Activated CD8-positive, alpha-beta memory T cell treated with anti-CD3 and anti-CD28 coated beads for 36 hours (primary cell): Measurements from ENCODE around the gene ENTREP3. TPM values are rescaled to one million over a fixed set of nuclear protein-coding genes. Genes with fewer than 3 reads are reported as not detected.
"Not testable (repeated sequence)": the region's sequence is repeated elsewhere in the genome, so short reads cannot be mapped to it uniquely, and the experiment has no call there.

ENCODE experiments used
- CTCF ChIA-PET: fragments of 350-600 bp; sonication (Branson Sonifier 250); formaldehyde crosslinking; loops from one replicate; lab custom pipeline; 2021; ENCODE audit warnings: antibody characterized with exemption; lab: Charles Lee
- POLR2A ChIA-PET: fragments of 350-600 bp; sonication (Branson Sonifier 250); formaldehyde crosslinking; loops from one replicate; lab custom pipeline; 2021; ENCODE audit warnings: antibody characterized with exemption; lab: Charles Lee
- total RNA-seq, 2 experiments: library from RNA; stranded (reverse); gene quantifications; one replicate each; pipeline ENCODE4 v1.2.3, GENCODE V29; 2021

The ENTREP3 gene
- total RNA-seq, 2 experiments from 2014 or later, result 47.2 to 50.7 TPM

DNA sequence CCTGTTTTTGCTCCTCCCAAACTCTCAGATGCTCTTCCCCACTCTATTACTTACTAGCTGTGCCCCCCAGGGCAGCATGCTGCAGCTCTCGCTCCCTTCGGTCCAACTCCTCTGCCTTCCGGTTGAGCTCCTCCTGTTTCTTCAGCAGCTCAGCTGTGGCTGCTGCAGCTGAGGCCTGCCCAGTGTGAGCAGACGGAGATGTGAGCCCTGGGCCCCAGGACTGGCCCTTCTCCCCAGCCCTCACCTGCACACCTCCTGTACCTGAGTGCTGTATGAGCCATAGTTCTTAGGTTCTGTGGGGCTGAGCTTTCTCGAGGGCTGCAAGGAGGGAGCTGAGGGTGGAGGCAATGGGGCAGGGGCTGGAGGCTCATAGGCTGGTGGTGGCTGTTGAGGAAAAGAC is 5.0 kb upstream of the ENTREP3 start:
- POLR2A ChIA-PET, result no interaction called here
- CTCF ChIA-PET, result interaction anchor here (0.6 to 4.4 kb wide), 3 partner anchors 9 to 635 kb away, joined by 3 to 51 read pairs (median 6); partner anchors contain the start of gene HCN3

DNA sequence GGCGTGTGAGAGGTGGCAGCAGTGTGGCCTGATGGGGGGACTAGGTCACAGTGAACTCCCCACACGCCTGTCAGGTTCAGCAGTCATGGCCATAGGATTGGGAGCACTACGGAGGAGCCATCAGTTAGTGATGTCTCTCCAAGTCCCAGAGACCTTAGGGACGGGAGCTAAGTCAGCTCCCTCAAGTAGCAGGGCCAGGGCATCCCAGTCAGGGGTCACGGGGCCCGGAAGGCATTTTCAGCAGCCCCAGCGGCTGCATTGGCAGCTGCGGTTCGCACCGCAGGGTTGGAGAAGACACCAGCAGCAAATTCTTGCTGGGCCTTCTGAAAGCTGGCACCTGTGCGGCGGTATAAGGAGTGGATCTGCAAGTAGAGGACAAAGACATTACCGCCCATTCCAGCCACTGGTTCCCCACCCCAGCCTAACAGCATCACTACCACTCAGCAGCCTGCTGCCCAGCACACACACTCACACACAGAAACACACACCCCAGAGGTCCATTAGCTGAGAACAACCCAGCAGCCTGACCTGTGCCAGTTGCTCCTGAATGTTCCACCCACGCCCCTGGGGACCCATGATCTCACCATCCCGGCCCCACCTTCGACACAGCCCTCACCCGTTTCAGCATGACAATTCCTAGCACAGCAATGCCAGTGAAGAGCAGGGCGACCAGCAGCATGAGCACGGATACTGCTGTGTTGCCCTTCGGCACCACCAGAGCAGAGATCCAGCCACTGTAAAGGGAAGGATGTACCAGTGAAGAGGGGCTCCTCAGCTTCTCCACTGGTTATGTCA is 972 bp upstream of the ENTREP3 start:
- CTCF ChIA-PET, result interaction anchor here (1.9 kb wide), 1 partner anchor 22 kb away, joined by 4 read pairs; no protein-coding TSS in a partner anchor
- POLR2A ChIA-PET, result no interaction called here

DNA sequence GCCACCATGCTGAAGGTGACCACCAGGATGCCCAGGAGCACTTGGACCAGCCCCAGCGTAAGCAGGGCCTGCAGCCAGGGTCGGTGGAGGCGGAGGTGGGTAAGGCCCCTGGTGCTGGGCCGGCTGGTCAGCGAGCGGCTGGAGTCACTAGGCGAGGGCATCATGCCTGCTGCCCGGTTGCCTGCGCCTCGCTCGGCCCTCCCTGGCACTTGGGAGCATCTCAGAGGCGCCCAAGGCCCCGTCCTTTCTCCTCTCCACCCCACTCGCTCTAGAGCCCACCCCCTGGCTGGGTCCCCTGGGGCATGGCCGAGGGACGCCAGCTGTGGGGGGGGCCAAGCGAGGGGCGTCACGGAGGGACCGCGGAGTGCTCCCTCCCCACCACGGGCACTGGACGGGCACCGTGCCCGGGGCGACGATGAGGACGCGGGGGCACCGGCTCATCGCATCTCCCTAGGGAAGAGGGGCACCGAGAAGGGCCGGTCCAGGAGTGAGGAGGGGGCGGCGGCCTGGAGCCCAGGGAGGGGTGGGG is 505 bp downstream of the ENTREP3 start:
- ChIA-PET POLR2A (interaction anchor here (0.5 to 1.0 kb wide), 3 partner anchors 11 to 249 kb away, joined by 3 to 4 read pairs (median 3); no protein-coding TSS in a partner anchor), CTCF (interaction anchor here (0.7 to 1.7 kb wide), 2 partner anchors 19 to 69 kb away, joined by 3 to 6 read pairs; no protein-coding TSS in a partner anchor)

DNA sequence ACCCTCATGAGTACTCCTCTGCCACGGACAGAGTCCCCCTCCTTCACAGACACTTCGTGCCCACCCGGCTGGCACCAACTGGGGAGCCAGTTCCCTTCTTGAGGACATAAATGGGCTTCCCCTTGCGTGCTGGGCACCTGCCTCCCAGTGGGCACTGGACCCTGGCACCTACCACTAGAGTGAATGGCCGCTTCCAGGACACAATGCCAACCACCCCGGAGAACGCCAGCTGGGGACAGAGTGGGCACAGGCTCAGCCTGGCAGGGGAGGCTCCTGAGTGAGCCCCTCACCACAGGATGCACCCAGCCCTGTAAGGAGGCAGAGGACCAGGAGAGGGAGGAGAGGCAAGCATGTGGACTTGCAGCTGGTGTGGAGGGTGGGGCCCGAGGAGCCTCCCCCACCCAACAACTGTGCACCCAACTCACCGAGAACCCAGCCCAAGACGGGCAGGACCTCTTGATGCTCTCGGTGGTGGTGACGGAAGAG is 1.0 kb downstream of the ENTREP3 start:
- ChIA-PET POLR2A (interaction anchor here (0.5 kb wide), 1 partner anchor 249 kb away, joined by 3 read pairs; no protein-coding TSS in a partner anchor), CTCF (interaction anchor here (1.7 kb wide), 1 partner anchor 69 kb away, joined by 6 read pairs; no protein-coding TSS in a partner anchor)

GRCh38 chr1:155253797-155254196 is 1.5 kb downstream of the ENTREP3 start:
- ChIA-PET POLR2A (no interaction called here), CTCF (interaction anchor here (1.7 kb wide), 1 partner anchor 70 kb away, joined by 6 read pairs; no protein-coding TSS in a partner anchor)

- ChIA-PET CTCF (interaction anchor here (3.6 to 4.5 kb wide), 2 partner anchors 7 to 68 kb away, joined by 51 to 65 read pairs; partner anchors contain the start of genes RUSC1 and SCAMP3), POLR2A (no interaction called here)
Measured at GRCh38 chr1:155253208-155253607, 2.1 kb downstream of the ENTREP3 start.

DNA sequence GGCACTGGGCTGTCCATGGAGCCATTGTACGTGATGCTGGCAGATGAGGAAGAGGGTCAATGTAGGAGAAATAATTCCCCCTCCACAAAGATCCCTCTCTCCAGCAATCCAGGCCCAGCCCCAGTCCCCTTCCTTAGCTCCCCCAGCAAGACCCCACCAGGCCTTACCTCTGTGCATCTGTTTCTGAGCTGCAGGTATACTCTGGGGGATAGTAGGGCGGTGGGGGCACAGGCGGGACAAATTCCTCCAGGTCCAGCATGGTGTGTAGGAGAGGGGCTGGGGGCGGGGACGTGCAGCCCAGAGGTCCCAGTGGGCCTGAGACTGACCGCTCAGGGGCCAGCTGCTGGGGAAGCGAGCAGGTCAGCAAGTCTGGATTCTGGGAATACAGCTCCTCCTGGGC is 3.7 kb downstream of the ENTREP3 start:
- CTCF ChIA-PET, result interaction anchor here (0.6 to 4.5 kb wide), 21 partner anchors 9 to 617 kb away, joined by 3 to 65 read pairs (median 8); partner anchors contain the start of genes CLK2, FDPS, MTX1 and RUSC1
- POLR2A ChIA-PET, result interaction anchor here (0.6 to 1.3 kb wide), 2 partner anchors 10 to 20 kb away, joined by 4 to 7 read pairs; partner anchors contain the start of gene SCAMP3

DNA sequence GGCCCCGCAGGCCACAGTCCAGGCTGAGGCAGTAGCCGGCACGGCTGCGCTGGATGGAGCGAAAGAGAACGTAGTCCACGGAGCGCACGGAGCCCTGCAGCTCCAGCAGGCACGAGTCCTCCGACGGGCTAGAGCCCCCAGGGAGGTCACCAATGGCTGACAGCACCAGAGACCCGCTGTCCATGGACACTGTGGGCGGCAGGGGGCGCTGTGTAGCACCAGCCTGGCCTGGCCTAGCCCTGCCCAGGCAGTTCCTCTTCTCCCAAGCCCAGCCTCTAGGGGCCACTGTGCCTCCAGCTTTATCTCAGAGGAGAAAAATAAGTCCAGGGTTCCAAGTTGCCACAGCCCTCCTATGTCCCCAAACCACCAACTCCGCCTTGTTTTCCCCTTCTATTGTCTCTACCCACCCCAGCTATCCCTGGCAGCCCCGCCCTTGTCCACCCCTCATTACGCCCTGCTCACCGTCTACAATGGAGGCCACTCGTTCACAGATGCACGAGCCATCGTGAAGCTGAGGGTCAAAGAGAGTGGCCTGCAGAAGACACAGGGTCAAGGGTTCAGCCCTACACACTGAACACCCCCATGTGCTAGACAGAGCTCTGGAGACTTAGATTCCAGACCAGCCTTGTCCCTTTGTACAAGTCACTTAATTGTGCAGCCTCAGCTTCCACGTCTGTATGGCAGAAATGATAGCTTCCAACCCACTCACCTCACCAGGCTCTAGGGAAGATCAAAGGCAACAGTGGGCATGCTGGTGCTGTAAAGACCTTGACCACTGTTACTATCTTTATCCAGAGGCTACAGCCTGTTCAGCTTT is 4.4 kb downstream of the ENTREP3 start:
- CTCF ChIA-PET, result interaction anchor here (0.6 to 4.5 kb wide), 45 partner anchors 9 to 739 kb away, joined by 3 to 65 read pairs (median 5); partner anchors contain the start of genes CLK2, FDPS, HCN3 and MTX1
- POLR2A ChIA-PET, result interaction anchor here (0.6 to 1.7 kb wide), 3 partner anchors 11 to 671 kb away, joined by 3 to 5 read pairs (median 4); partner anchors contain the start of genes CLK2 and SCAMP3

DNA sequence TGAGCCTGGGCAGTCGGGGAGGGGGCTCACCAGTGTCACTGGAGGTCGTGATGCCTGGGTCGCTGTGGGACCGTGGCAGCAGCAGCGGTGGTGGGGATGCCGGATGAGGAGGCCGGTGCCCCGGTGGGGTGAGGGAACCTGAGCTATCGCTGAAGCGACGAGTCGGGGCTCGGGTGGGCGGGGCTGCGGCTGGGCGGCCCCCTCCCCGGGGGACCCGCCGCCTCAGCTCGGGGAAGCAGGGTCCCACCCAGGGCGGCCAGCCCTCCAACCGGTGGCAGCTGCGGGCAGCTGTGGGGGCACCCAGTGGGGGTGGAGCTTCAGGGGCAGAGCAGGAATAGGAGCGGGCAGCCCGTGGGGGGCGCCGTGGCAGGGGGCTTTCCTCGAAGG is 5.0 kb downstream of the ENTREP3 start:
- ChIA-PET CTCF (interaction anchor here (0.8 to 4.5 kb wide), 35 partner anchors 8 to 351 kb away, joined by 3 to 65 read pairs (median 5); partner anchors contain the start of genes CLK2, FDPS, HCN3 and MTX1), POLR2A (interaction anchor here (1.7 kb wide), 1 partner anchor 23 kb away, joined by 5 read pairs; the partner anchor contains the start of gene CLK2)

DNA sequence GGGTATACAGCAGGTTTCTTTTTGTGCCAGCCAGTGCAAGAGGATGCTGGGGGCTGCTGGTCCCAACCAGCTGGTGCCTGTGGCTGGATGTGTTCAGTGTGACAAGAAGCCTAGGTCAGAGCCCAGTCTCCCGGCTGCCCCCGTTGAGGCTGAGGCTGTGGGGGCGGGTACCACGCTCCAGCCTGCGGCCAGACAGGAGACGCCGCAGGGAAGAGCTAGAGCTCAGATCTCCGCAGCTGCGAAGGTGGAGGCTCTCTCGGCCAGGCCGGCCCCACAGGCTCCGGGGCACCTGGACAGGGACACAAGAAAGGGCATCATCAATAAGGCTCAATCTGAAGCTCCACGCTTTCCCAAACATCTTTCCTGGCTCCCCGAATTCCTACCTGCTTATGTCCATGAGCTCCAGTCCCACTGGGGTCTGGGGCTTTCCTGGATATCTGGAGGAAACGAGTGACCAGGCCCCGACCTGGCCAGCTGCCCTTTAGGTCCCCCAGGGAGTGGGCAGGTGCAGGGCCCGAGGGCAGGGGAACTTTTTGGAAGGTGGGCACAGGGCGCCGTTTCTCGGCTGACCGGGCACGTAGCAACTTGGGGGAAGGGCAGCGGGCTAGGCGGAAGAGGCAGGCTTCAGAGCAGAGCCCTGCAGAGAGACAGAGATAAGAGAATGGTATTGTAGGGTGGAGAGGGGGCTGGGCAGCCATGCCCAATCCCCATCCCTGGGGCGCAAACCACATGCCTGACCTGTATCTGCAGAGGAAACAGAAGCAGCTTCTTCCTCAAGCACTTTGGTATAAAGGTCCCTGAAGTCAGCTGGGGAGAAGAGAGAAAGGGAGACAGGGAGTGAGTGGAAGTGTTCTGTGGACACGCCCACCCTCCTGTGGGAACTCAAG is 7.4 kb downstream of the ENTREP3 start:
- POLR2A ChIA-PET, result interaction anchor here (0.7 kb wide), 1 partner anchor 141 kb away, joined by 3 read pairs; no protein-coding TSS in a partner anchor
- CTCF ChIA-PET, result interaction anchor here (0.6 to 1.8 kb wide), 2 partner anchors 40 to 183 kb away, joined by 6 to 7 read pairs; partner anchors contain the start of gene THBS3

DNA sequence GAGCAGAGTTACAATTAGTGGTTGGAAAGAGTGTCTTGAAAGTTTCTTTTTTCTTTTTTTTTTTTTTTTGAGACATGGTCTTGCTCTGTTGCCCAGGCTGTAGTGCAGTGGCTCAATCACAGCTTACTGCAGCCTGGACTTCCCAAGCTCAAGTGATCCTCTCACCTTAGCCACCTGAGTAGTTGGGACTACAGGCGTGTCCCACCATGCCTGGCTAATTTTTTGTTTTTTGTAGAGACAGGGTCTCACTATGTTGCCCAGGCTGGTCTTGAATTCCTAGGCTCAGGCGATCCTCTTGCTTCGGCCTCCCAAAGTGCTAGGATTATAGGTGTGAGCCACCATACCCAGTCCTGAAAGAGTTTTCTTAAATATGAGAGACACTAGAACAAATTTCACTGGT is 8.5 kb downstream of the ENTREP3 start:
- CTCF ChIA-PET, result interaction anchor here (1.8 kb wide), 1 partner anchor 39 kb away, joined by 7 read pairs; the partner anchor contains the start of gene THBS3
- POLR2A ChIA-PET, result not testable (repeated sequence)

DNA sequence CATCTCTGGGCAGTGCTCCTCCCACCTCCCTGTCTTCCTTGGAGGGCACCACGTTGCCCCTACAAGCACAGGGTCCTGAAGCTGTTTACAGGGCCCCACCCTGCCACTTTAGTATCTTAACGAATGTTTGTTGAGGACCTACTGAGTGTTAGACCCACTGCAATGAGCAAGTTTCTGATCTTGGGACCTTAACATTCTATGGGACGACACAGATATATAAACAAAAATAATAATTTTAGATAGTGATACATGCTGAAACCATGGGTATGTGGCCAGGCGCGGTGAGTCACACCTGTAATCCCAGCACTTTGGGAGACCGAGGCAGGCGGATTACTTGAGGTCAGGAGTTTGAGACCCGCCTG is 10.1 kb downstream of the ENTREP3 start:
- CTCF ChIA-PET, result interaction anchor here (0.9 to 1.6 kb wide), 4 partner anchors 18 to 77 kb away, joined by 3 to 5 read pairs (median 4); partner anchors contain the start of genes FDPS and KRTCAP2
- POLR2A ChIA-PET, result interaction anchor here (0.7 to 1.5 kb wide), 3 partner anchors 38 to 672 kb away, joined by 3 to 4 read pairs (median 4); no protein-coding TSS in a partner anchor

DNA sequence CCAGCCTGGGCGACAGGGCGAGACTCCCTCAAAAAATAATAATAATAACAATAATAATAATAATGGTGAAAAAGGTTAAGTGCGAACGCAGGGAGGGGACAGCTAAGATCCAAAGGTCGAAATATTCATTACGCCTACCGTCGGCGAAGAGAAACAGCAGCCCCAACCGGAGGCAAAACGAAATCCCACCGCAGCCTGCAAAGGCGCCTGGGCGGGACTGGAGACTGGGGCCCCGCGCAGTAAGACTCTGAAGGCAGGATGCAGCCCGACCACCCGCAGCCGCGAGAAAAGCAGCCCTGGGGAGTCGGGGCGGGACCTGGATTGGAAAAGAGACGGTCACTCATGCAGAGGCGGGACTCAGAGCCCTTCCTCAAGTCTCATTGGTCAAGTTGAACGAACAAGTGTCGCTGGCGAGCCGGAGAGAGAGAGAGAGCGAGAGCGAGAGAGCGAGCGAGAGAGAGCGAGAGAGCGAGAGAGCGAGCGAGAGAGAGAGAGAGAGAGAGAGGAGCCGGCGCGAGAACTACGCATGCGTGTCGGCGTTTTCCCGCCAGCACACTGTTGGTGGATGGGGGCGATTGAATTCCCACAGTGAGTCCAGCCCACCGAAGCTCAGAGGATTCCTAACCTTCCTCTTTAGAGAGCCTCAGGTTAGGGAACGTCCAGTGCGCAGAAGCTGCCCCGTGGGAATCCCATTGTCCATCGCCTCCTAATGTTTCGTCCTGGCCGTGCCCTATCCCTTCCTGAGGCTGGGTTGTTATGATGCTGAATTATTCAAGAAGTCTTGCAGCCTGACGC is 10.7 kb downstream of the ENTREP3 start:
- ChIA-PET POLR2A (interaction anchor here (0.7 to 1.9 kb wide), 8 partner anchors 11 to 672 kb away, joined by 3 to 8 read pairs (median 3); partner anchors contain the start of gene ENTREP3), CTCF (interaction anchor here (0.6 to 1.6 kb wide), 6 partner anchors 18 to 153 kb away, joined by 3 to 5 read pairs (median 4); partner anchors contain the start of genes FDPS and KRTCAP2)

DNA sequence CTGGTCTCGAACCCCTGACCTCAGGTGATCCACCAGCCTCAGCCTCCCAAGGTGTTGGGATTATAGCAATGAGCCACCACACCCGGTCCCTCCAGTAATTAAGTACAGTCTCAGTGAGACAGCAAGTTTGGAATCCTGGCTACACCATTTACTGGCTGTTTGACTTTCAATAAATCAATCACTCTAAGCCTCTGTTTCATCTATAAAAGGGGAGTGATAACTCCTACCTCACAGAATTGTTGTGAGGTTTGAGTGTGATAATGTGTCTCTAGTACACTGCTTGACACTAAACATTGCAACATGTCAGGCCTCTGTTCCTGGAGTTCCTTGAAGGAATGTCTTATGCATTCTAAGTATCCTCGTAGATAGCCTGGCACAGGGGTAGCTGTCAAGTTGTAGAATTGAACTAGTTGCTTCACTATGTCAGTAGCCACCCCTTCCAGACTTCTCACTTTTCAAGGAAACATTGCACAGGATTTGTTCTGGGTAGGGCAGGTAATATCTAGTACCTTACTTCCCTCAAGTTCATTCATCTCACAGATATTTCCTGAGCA is 12.4 kb downstream of the ENTREP3 start:
- ChIA-PET POLR2A (interaction anchor here (0.7 to 1.9 kb wide), 3 partner anchors 12 to 70 kb away, joined by 3 to 8 read pairs (median 4); partner anchors contain the start of gene ENTREP3), CTCF (interaction anchor here (0.6 to 3.2 kb wide), 3 partner anchors 8 to 65 kb away, joined by 3 to 18 read pairs (median 6); no protein-coding TSS in a partner anchor)

- CTCF ChIA-PET, result interaction anchor here (0.6 to 3.2 kb wide), 5 partner anchors 9 to 113 kb away, joined by 3 to 18 read pairs (median 5); partner anchors contain the start of gene KRTCAP2
- POLR2A ChIA-PET, result interaction anchor here (1.5 kb wide), 1 partner anchor 20 kb away, joined by 4 read pairs; the partner anchor contains the start of gene SCAMP3
Measured at GRCh38 chr1:155241841-155242264, 13.4 kb downstream of the ENTREP3 start.
